Kidney capillary endothelial cell (primary cell): ENCODE data around the gene GLG1.

Experiments used
- DNase-seq: peaks from one replicate; pipeline ENCODE4 v3.0.0-alpha.2; 2018; ENCODE audit warnings: low spot score

Gene GLG1

GRCh38 chr16:74472540-74472939, 134.4 kb downstream of the GLG1 start:
- DNase-seq = no peak

- no peak for DNase-seq
These were observed 134.9 kb downstream of the GLG1 start for GRCh38 chr16:74472010-74472409.

GRCh38 chr16:74469946-74470478, 136.9 kb downstream of the GLG1 start:
- DNase-seq = no peak

GRCh38 chr16:74468807-74469525, 137.9 kb downstream of the GLG1 start:
- no peak for DNase-seq

DNA sequence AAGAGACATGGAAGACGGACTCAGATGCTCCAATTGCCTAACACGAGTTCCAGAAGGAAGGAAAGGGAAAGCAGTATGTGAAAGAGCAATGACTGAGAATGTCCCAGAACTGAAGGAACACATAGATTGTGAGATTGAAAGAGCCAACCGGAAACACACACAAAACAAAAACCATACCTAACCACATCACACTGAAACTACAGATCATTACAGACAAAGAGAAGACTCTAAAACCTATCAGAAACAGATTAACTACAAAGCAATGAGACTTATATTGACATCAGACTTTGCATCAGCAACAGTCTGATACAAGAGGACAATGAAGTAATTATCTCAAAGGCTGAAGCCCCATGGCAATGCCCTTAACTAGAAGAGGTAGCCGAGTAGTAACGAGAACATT, 140.0 kb downstream of the GLG1 start:
- no peak for DNase-seq

DNA sequence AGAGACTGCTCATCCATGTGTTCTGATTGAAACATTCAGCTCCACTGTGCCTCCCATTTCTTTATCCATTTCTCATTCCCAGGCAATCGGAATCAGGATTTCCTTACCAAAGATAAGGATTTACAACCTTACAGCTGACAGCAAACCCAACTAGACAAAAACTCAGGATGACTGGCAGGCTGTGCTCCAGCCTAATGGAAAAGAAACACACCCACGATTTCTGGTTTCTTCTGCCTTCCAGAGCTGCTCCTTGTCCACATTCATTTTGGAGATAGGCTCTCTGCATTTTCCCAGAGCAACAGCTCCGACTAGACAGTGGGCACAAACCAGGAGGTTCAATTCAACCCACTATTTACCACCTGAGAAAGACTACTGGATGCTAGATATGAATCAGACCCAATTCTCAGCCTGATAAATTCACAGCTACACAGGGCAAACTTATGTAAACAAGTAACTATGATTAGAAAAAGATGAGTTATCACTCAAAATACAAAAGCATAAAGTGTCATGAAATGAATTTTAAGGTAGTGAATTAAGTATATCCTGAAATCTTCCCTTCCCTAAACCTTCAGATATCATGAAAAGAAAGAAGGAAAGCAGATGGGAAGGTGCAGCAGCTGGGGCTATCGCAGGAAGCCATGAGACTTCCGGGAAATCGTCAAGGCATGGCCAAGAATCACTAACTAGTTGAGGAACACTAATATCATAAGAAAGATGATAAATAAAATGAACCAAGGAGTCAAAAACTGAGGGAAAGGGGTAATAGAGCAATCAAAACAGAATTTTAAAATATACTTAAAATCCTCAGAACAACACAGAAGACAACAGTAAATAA, 140.8 kb downstream of the GLG1 start:
- no peak for DNase-seq

GRCh38 chr16:74465281-74465680, 141.6 kb downstream of the GLG1 start:
- no peak for DNase-seq

GRCh38 chr16:74463888-74464287, 143.0 kb downstream of the GLG1 start:
- DNase-seq = no peak

DNA sequence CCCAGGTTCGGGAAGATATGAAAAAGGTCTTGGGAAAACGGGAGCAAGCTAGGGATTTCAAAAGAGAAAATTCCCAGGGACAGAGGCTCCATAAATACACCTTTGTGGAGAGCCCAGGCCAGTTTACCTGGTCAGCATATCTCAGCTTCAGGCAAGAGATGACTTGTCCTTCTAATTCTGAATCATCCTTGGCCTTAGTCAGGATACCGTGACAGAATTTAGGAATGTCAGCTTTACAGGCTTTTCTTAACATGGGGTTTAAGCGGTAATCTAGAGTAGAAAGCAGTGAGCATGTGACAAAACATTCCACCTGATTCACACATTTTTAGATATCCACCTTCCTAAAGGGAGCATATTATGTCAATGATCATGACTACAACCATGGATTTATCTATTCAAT, 144.6 kb downstream of the GLG1 start:
- DNase-seq = no peak

GRCh38 chr16:74461826-74462225, 145.1 kb downstream of the GLG1 start:
- DNase-seq = no peak

GRCh38 chr16:74460542-74460941, 146.4 kb downstream of the GLG1 start:
- no peak for DNase-seq

- no peak for DNase-seq
These were observed 150.7 kb downstream of the GLG1 start for GRCh38 chr16:74456290-74456625.

GRCh38 chr16:74455619-74456289, 151.2 kb downstream of the GLG1 start:
- DNase-seq = no peak

GRCh38 chr16:74455213-74455612, 151.7 kb downstream of the GLG1 start:
- DNase-seq = no peak

DNA sequence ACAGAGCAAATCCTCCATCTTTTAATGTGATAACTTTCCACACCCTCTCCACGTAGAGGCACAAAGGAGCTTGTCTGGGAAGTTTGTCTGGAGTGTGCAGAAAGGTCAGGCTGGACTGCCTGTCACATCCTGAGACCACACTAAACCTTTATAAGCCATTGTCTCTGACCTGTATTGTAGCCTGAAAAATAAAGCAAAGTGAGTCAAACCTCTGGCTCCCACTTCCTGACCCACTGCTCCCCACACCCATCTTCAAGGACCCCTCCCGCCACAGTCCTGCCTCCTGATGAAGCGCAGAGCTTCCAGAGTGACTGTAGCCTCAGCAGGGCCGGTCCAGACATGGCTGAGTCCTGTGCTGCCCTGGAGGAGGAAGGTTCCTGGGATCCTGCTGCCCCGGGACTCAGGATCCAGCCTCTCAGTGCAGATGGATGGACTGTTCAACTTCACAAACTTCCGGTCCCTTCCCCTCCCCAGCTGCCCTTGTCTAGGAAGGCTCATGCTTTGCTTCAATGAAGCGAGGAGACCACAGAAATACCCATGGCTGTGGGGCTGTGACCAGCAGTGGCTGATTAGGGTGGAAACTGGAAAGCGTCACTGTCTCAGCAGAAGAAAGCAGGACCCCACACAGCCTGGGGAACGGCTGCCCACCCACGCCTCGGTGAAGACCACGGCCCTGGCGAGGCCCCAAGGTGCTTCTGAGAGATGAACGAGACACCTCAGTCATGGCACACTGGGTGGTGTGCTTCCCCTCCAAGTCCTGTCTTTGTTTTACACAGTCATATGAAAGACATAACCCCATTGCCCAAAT, 154.8 kb downstream of the GLG1 start:
- peak; percentile 85 for DNase-seq

DNA sequence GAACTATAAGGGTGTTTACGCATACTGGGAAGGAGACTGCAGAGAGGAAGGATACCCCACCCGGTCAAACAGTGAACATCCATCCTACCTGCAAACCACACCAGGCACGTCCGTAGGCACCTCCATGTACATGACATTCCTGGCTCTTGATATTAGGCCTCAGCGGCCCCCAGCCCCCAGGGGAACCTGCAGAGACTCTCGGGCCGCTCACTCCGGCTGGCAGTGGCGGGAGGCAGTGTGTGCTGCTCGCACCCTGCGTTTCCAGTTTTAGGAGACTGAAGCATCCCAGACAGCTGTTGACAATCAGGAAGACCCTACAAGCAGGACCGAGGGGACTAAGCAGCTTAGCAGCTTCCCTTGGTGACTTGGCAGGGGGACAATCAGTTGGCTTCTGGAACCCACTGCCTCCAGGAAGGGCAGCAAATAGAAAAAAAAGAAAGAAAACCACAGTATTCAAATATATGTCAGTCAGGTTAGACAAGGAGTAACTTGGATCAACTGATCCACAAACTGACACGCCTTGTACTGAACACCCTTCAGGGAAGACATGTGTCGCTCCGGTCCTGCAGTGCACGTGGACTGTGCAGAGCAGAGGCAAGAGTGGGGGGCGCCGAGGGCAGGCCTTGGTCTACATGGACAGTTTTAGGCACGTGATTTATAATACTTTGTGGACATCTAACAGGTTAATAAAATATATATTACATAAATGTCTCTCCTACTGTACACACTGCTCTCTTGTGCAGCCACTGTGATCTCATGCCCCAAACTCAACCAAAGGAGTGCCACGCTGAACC, 155.8 kb downstream of the GLG1 start:
- DNase-seq = no peak

GRCh38 chr16:74450236-74450635, 156.7 kb downstream of the GLG1 start:
- DNase-seq = no peak

- DNase-seq = peak; percentile 69
These were observed 157.4 kb downstream of the GLG1 start for GRCh38 chr16:74449470-74449869.

- peak; percentile 94 for DNase-seq
These were observed 157.9 kb downstream of the GLG1 start for GRCh38 chr16:74448990-74449389.

DNA sequence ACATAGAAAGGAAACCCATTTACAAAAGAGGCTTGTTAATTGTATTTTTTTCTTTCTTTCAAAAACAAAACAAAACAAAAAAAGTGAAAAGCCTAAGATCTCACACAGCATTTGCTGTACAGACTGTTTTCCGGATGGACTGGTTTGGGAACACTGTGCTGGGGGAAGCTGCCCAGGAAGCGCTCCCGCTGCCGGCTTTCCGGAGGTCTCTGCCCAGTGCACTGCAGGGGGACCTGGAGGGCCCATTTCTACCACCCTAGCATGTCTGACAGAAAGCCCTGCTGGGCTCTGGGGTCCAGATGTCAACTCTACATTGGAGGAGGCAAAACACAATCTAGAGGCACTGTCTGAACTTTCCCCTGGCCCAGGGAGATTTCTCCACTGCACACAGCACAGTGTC, 159.3 kb downstream of the GLG1 start:
- no peak for DNase-seq

GRCh38 chr16:74446866-74447265, 160.0 kb downstream of the GLG1 start:
- no peak for DNase-seq
